ENCODE measurements around the gene SYTL5. TPM values are rescaled to one million over a fixed set of nuclear protein-coding genes. Genes with fewer than 3 reads are reported as not detected.

Gene SYTL5
- total RNA-seq (2022; extraction: Qiagen RNA extraction; ENCODE audit: low read depth), result 0.16 to 0.40 TPM (median 0.31 TPM) in 5 replicates

DNA sequence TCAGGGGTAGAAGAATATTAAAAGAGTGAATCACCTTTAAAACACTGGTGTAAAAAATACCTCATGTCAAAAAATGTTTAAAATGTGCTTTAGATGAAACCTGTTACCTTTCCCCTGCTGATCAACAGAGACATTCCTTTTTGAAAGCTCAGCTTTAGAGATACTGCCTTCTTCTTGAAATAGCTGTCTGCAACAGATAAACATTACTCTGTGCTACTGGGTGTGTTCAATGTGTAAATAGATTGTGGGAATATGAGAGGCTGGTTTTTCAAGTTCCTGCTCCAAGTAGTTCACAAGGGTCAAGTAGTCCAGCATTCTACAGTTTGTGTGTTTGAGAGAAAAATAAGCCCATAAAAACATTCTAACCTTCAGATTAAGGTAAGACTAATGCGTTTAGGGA lies at the start of gene SYTL5:
TSS of gene SYTL5 (plus strand) at position 263 of the 400 bp plus-strand sequence. CDS start 27,337 bp downstream, outside the sequence.

Other genes with a start within 250 kb of the SYTL5 start
- not detected in 5 replicates for gene CYBB, start 226.5 kb upstream of the SYTL5 start, total RNA-seq (2022; extraction: Qiagen RNA extraction; ENCODE audit: low read depth)
- 7.7 to 21.2 TPM (median 16.7 TPM) in 5 replicates for gene DYNLT3, start 159.0 kb upstream of the SYTL5 start, total RNA-seq (2022; extraction: Qiagen RNA extraction; ENCODE audit: low read depth)
- 4.8 to 8.5 TPM (median 7.5 TPM) in 5 replicates for gene SRPX, start 214.3 kb downstream of the SYTL5 start, total RNA-seq (2022; extraction: Qiagen RNA extraction; ENCODE audit: low read depth)